Stimulated activated CD8-positive, alpha-beta memory T cell treated with anti-CD3 and anti-CD28 coated beads, Interleukin-4, amount 100 ng/mL, for 48 hours (primary cell): Measurements from ENCODE around the gene USF2.
A peak's percentile ranks its signal among the peaks of the same experiment; 100 is the strongest.
"Not testable (repeated sequence)": the region's sequence is repeated elsewhere in the genome, so short reads cannot be mapped to it uniquely, and the experiment has no call there.

ENCODE experiments used
- DNase-seq: peaks from one replicate; pipeline ENCODE4 v3.0.0-alpha.2; 2020

Gene USF2

GRCh38 chr19:35286101-35286500 lies 17.3 kb downstream of the USF2 start:
- not testable (repeated sequence) for DNase-seq

DNA sequence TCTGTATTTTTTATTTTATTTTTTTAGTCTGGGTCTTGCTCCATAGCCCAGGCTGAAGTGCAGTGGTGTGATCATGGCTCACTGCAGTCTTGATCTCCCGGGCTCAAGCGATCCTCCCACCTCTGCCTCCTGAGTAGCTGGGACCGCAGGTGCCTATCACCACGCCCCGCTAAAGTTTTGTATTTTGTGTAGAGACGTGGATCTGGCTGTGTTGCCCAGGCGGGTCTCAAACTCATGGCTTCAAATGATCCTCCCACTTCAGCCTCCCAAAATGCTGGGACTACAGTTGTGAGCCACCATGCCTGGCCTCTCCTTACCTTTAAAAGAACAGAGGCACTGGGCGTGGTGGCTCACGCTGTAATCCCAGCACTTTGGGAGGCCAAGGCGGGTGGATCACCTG lies 19.0 kb downstream of the USF2 start:
- no peak for DNase-seq

DNA sequence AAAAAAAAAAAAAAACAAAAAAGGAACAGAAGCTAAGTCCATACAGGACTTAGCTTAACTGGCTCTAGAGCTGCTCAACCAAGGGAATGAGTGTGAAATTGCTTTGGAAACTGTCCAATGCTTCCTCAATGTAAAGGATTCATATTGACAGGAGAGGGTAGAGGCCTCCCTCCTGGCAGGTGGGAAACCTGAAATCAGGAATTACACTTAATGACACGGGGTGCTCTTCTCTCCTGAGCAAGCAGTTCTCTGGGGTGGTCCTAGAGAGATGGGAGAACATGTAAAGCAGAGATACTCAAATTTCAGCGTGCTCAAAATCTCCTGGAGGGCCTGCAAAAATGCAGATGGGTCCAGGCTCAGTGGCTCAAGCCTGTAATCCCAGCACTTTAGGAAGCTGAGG lies 19.6 kb downstream of the USF2 start:
- no peak for DNase-seq

GRCh38 chr19:35288906-35289305 lies 20.1 kb downstream of the USF2 start:
- no peak for DNase-seq

DNA sequence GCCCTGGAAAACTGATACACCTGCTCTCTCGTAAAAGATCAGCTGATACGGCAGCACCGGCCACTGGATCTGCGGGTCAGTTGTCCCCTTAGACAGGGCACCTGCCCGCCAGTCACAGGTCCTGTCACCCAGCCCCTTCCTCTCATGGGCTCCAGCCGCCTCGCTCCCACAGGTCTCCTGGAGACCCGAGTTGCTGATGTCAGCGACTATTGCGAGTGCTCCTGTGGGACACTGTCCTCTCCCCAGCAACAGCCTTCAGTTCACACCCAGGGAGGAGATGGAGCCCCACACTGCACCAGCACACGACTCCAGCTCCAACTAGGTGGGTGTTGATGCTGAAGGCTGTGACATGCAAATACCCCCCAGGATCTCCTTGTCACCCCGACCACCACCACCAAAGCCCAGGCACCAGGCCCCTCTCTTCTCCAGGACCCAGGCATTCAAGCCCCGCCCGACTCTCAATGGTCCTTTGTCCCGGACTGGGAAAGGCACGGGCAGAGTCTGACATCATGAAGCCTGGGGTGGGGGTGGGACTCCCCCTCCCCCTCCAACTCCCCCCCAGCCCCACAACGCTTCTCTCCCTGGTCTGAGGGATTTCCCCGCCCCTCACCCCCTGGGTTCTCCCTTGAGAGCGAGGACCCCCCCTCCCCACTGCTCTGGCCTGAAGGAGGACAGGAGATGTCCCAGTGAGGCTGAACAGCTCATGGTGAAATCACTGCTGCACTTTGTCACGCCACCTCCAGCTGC lies 21.8 kb downstream of the USF2 start:
- no peak for DNase-seq

DNA sequence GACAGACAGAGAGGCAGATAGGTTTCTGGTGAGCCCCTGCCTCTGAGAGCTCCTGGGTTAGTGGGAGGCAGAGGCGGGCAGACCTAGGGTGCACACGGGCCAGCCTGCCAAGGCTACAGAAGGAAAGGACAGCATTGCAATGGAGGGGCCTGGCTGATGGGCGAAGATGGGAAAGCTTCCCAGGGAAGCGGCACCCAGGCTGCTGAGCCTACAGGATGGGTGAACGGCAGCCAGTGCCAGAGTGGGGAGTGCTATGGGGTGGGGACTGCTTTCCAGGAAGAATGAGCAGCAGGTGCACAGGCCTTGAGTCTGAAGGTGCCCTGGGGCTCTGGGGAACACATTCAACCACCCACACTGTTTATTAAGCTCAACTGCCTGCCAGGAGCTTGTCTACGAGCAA lies 22.5 kb downstream of the USF2 start:
- no peak for DNase-seq

DNA sequence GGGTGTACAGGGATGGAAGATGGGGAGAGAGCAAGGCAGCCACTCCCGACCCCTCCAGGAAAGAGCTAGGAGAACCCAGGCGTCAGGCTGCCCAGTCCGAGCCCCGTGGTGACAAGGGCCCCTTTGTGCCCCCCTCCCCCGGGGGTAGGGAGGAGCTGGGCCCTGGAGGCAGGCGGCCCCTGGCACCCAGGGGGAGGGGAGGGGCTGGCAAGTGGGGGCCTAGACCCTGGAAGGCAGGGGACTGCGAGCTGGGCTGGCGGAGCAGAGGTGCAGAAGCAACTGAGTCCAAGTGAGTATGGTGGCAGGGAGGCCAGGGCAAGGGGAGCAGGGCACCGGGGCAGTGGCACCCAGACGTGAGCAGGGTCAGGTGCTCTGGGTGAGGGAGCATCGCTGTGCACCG lies 23.2 kb downstream of the USF2 start, which contains the start of gene MAG:
Gene MAG (plus strand): TSS at position 246 of the 400 bp plus-strand sequence. CDS start 3,248 bp downstream, outside the sequence.
- DNase-seq = no peak

GRCh38 chr19:35292421-35293362 lies 23.9 kb downstream of the USF2 start:
- no peak for DNase-seq

DNA sequence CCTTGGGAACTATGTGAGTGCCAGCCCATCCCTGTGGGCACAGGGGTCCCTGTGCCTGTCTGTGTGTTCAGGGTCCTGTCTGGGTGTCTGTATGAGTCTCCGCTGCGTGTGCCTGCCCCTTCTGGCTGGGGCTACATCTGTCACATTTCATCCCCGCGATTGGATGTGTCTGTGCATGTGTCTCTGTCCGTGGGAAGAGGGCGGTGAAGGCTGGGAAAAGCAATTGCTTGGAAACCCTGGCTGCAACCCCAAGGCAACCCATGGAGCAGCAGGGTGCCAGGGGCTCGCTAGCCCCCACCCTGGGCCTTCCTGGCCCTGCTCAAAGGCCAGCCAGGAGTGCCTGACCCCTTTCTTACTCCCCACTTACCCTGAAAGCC lies 24.6 kb downstream of the USF2 start:
- no peak for DNase-seq

DNA sequence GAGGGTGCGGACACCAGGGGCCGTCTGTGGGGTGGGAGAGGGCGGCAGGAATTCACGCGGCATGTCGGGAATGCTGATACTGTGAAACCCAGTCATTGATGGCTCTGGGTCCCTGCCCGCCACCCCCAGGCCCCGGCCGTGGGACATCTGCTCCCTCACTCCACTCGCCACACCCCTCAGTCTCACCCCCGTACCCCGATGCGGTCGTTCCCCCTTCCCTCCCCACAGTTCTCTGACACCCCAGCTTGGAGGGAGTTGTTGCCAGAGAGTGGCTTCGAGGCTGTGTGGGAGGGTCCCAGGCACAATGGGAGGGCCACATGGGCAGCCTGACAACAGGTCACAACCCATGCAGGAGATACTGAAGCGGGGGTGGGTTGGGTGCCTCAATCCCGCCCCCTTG lies 25.0 kb downstream of the USF2 start:
- DNase-seq = no peak

DNA sequence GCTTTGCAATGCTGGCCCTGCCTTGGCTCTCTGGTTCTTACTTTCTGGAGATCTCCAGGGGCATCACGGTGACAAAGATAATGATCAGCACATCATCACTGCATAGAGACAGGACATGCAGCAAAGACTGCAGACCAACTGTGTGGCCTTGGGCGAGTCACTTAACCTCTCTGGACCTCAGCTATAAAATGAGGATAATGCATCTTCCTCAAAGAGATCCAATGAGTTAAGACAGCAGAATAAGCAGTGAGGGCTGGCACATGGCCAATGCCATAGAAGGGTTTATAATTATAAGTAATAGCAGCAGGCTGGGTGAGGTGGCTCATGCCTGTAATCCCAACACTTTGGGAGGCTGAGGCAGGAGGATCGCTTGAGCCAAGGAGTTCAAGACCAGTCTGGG lies 25.6 kb downstream of the USF2 start:
- DNase-seq = no peak

GRCh38 chr19:35294859-35295791 lies 26.4 kb downstream of the USF2 start:
- no peak for DNase-seq

- DNase-seq = peak; percentile 53
Observed at GRCh38 chr19:35295792-35296462, 27.2 kb downstream of the USF2 start.

DNA sequence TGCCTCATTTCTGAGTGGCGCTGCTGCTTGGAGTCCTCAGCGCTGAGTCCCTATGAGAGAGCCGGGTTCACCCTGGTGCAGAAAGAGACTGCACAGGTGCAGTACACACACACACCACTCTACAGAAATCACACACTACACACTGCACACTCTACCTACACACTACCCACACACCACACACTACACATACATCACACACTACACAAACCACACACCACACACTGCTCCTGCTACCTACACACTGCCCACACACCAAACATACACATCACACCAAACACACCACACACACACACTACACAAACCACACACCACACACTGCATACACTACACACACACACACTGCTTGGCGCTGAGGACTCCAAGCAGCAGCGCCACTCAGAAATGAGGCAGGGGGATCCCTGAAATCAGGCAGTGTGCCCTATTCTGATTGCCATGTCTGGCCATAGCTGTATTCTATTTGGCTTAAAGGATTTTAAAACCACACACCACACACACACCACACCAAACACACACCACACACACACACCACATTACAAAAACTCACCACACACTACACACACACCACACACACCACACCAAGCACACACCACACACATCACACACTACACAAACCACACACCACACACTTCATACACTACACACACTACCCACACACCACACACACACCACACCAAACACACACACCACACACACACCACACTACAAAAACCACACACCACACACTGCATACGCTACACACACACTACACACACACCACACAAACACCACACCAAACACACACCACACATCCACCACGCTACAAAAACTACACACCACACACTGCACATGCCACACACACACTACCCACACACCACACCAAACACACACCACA lies 28.1 kb downstream of the USF2 start:
- DNase-seq = no peak

GRCh38 chr19:35297515-35297848 lies 28.7 kb downstream of the USF2 start:
- no peak for DNase-seq

DNA sequence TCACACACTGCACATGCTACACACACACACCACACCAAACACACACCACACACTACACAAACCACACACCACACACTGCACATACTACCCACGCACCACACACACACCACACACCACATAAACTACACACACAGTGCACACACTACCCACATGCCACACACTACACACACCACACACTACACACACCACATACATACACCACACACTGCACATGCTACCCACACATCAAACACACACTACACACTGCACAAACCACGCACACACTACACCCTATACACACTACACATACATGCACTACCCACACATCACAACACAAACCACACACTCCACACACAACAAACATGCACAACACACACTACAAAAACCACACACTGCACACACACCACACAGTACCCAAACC lies 29.2 kb downstream of the USF2 start:
- DNase-seq = no peak

- no peak for DNase-seq
Observed at GRCh38 chr19:35298561-35298972, 29.8 kb downstream of the USF2 start.

DNA sequence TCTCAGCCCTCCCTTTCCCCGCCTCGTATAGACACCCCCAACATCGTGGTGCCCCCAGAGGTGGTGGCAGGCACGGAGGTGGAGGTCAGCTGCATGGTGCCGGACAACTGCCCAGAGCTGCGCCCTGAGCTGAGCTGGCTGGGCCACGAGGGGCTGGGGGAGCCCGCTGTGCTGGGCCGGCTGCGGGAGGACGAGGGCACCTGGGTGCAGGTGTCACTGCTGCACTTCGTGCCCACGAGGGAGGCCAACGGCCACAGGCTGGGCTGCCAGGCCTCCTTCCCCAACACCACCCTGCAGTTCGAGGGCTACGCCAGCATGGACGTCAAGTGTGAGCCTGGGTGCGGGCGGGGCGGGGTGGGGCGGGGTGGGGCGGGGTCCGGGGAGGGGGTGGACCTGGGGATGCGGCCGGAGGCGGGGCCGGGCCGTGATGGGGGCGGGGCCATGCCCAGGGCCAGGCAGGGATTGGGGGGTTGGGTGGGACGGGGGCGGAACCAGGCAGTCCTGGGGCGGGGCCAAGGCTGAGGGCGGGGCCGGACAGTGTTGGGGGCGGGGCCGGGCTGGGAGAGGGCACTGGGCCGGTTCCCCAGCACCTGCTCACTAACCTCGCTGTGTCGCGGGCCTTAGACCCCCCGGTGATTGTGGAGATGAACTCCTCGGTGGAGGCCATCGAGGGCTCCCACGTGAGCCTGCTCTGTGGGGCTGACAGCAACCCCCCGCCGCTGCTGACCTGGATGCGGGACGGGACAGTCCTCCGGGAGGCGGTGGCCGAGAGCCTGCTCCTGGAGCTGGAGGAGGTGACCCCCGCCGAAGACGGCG lies 31.0 kb downstream of the USF2 start:
- DNase-seq = peak; percentile 49

DNA sequence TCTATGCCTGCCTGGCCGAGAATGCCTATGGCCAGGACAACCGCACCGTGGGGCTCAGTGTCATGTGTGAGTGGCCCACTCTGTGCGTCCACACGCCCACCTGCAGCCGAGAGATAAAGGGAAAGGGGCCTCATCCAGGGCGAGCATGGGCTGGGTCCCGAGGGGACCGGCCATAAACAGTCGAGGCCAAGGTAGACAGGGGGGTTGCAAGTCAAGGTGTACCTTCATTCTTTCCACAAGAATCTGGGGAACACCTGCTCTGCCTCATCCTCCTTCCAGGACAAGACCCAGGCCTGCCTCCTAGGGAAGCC lies 31.5 kb downstream of the USF2 start:
- no peak for DNase-seq

- DNase-seq = no peak
Observed at GRCh38 chr19:35301961-35302360, 33.2 kb downstream of the USF2 start.

- no peak for DNase-seq
Observed at GRCh38 chr19:35302446-35302845, 33.7 kb downstream of the USF2 start.
